T-helper 1 cell treated with Interleukin-12 subunit alpha and Interleukin-12 subunit beta and Interleukin-4 antibody, amounts not matched to agents 30 ng/mL and 1 ng/mL, for 36 hours (primary cell): ENCODE measurements around the gene TFCP2L1. TPM values are rescaled to one million over a fixed set of nuclear protein-coding genes. Genes with fewer than 3 reads are reported as not detected.
"Not testable (repeated sequence)": the region's sequence is repeated elsewhere in the genome, so short reads cannot be mapped to it uniquely, and the experiment has no call there.

Experiments used
- intact Hi-C: fragments of 100-400 bp; cut with micrococcal nuclease; formaldehyde crosslinking; loops from one replicate; pipeline ENCODE4 v1.15.1; 2024
- total RNA-seq: library from RNA; stranded (reverse); gene quantifications from 2 replicates; pipeline ENCODE4 v1.2.3, GENCODE V29; 2022

The TFCP2L1 gene
- total RNA-seq, 1 donor from 2014 or later = not detected

DNA sequence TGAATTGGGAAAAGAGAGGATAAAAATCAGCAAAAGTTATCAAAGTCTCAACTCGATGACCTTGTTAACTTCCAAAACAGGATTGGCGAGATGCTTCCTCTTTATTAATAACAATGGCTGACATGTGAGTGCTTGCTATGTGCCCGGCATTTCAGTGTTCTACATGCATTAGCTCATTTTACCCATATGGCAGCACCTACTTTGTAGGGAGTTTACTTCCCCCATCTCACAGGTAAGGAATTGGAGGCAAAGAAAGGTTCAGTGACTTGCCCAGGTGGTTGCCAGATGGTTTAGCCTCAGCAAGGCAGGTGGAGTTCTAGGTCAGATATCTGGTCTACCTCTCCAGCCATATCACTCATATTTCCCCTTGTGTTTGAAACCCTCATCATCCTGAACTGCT is 12.4 kb downstream of the TFCP2L1 start:
- intact Hi-C loops = no loop called here

DNA sequence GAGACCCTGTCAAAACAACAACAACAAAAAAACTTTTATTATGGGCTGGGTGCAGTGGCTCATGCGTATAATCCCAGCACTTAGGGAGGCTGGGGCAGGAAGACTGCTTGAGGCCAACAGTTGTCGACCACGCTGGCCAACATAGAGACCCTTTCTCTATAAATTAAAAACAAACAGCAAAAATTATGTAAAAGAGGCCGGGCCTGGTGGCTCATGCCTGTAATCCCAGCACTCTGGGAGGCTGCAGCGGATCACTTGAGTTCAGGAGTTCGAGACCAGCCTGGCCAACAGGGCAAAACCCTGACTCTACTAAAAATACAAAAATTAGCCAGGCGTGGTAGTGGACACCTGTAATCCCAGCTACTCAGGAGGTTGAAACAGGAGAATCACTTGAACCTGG is 15.6 kb downstream of the TFCP2L1 start:
- intact Hi-C loops = not testable (repeated sequence)

DNA sequence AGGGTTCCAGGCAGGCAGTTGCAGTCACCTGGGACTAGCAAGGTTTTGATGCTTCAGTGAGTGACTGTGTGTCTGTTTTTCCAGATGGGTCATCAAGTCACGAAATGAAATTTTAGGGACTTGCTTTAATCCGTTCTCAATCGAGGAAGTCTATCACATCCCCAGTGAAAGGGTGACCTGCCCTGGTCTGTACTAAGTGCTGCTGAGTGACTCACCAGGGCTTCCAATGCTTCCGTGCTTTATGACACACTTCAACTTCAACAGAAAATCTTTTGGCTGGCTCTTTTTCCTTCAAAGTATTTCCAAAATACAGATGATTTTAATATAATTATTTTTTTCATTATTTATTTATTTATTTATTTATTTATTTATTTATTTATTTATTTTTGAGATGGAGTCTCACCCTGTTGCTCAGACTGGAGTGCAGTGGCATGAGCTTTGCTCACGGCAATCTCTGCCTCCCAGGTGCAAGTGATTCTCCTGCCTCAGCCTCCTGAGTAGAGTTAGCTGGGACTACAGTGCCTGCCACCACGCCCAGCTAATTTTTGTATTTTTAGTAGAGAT is 18.4 kb downstream of the TFCP2L1 start:
- intact Hi-C loops = no loop called here

DNA sequence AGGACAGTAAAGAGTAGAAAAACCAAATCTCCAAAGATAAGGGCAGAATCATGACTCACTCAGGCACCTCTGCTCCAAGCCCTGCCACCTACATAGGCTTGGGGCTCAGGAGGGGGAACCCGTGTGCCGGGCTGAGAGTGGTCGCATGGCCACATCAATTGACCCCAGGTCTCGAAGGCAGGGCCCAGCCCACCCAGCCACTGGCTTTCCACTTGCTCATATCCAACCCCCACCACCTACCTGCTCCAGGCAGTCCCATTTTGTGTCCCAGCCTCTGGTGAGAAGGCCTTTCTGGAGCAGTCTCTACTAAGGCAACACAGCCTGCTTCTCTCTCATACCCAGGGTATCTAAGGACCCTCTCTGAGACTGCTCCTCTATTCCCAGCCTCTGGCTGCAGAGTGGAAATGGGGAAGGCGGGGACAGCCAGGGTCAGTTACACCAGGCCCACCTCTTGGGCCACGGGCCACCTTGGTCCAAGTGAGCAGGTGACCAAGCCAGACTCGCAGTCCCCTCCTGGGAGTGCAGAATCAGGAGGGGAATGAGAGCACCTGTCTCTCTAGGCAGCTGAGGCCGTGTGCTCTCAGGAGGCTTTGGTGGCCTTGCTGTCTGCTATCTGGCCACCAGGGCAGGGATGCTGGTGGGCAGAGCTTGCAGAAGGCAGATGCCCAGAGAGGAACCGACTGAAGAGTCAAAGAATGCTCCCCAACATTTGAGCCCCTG is 20.8 kb downstream of the TFCP2L1 start:
- intact Hi-C loops = no loop called here

DNA sequence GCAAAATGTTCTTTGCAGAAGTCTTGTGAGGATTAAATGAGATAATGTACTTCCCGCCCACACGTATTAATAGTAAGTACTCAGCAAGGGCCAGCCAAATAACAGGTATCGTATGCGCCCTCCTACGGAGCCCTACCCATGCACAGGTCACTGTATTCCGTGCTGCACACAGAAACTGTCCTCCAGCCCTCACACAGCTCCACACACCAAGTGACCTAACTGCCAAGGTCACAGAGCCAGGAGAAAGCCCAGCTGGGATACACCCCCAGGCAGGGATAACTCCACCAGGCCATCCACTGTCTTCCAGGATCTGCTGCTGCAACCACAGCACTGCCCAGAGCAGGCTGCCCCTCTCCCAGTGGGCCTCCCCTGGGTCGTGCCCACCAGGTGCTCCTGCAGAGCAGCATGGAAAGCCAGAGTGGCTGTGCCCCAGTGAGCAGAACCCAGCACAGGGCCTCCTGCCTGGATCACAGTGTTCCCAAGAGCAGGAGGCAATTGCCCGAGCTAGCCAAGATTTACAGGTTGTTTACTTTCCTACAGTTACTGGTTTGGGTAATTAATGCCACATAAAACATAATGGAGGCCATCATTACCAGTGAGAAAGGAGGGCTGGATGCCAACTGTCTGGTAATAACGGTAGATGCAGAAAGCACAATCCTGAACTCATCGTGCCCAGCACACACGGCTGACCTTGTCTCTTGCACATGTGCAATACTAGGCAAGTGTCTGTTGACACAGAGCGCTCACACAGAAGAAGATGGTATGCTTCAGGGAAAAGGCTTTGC is 24.4 kb downstream of the TFCP2L1 start:
- intact Hi-C loops = no loop called here

DNA sequence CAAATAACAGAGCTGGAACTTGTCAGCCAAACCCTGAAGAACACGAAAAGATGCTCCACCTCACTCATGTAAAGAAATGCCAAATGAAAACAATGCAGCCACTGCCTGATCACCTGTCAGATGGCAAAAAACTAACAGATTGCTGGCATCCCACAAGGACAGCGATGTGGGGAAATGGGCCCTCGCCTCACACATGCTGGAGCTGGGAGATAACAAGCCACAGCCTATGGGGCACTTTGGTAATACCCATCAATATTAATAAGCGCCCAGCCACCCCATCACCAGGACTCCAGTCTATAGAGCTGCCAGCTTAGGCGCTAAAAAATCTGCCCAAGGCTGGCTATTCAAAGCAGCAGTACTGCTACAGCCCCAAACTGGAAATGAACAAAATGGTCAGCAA is 27.0 kb downstream of the TFCP2L1 start:
- intact Hi-C loops = no loop called here

DNA sequence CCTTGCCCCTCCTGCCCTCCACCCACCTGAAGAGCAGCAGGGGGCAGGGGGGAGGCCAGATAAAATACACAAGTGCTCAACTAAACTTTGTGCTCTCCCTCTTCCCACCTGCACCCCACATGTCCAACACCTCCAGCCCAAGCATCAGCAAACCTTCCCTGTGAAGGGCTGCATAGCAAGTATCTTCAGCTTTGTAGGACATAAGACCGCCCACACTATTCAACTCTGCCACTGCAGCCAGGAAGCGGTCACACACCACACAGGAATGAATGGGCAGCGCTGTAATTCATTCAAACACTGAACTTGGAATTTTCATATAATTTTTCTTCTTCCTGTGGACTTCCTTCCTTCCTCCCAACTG is 27.5 kb downstream of the TFCP2L1 start:
- intact Hi-C loops = no loop called here

DNA sequence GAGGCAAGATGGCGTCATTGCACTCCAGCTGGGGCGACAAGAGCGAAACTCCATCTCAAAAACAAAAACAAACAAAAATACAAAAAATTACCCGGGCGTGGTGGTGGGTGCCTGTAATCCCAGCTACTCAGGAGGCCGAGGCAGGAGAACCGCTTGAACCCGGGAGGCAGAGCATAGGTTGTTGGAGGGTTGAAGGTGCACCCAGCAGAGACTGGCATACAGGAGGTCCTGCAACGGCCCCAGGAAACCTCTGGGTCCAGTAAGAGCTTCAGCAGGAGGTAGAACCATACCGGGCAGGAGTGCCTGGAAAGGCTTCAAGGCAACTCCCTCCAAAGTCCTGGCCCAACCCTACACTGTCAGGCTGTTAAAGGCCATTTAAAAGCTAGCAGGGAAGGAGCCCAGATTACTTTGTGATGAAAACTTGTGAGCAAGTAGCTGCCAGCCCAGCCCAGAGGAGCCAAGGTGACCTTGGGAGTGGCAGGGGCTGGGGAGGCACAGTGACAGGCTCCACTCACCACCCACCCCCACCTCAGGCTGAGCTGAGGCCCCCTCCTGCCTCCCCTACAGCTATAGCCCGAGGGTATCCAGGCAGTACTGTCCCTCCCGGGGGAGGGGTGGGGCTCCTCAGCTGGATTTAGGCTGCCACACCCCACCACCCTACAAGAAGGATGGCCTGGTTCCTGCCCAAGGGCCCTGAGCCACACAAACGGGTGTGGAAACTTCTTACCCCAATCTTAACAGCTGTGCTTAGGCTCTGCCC is 28.1 kb downstream of the TFCP2L1 start:
- intact Hi-C loops = no loop called here

DNA sequence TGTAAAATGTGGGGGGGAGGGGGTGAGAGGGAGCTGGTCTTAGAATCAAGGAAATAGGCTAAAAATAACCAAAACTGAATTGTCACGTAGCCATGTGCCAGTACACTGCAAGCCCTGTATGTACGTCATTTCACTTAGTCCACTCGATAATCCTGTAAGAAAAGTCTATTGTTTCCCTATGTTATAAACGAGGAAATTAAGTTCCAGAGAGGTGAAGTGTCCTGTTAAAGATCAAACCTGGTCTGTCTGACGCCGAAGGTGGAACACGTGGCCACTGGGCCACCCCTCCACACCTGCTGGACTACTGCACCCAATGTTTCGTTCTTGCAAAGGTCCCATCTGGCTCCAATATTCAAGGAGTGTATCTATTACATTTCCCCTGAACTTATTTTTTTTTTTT is 29.6 kb downstream of the TFCP2L1 start:
- intact Hi-C loops = no loop called here

DNA sequence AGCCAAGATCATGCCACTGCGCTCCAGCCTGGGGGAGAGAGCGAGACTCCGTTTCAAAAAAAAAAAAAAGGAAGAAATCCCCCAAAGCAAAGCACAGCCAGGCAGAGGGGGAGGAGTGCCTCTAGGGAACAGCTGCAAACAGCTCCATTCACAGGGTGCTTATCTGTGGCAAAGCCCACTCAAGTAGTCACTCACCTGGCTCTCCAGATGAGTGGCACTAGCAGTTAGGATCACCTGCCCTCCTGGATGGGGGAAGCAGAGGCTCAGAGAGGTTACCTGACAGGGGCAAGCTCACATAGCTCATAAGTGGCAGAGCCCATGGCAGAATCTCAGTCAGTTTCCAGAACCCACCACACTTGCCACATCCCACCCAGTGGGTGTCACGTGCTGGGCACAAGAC is 30.3 kb downstream of the TFCP2L1 start:
- intact Hi-C loops = no loop called here

DNA sequence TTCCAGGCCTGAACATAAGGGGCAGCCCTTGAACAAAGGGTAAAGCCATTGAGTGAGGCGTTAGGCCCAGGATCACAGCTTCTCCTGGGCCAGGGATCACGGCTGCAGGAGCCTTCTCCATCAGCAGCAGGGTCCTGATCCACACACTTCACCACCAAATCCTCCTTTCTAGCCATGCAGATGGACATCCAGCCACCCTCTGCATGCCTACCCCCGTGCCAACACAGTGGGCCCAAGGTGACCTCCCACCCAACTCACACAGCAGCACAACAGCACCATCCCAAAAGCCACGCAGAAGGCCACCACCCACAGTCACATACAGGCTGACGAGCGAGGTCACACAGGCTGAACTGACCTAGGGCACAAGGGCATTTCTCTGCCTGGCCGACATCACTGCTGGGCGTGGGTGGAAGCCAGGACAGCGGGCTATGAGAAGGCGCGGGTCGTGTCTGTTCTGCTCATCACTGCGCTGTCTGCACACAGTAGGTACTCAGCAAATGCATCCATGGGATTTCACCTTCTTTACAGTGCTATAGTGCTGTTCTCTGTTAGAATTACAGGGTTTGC is 31.2 kb downstream of the TFCP2L1 start:
- intact Hi-C loops = no loop called here

DNA sequence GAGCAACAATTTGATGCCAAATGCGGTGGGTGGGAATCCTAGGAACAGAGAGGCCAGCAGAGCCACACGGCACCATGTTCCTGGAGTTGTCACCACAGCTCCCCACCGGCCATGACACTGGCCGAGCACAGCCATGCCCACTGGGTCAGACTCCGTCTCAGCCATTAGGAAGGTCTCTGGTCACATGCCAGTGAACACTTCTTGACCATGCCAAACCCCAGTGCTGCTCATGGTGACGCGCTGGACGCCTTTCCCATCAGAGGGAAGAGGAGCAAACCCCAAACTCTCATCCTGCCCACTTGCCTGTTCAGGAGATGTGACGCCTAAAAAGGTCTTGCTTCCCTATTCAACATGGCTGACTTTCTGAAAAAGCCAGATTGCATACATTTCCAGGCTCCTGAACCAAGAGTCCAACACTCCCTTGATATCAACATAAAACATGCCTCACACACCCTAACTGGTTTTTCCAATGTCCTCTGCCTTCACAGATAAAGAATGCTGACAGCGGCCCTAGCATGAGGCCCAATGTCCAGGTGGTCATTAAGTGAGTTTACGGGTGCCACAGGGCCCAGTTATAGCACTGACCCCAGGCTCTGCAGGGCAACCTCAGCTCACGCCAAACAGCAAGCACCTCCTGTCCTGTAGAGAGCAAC is 31.9 kb downstream of the TFCP2L1 start:
- intact Hi-C loops = no loop called here

DNA sequence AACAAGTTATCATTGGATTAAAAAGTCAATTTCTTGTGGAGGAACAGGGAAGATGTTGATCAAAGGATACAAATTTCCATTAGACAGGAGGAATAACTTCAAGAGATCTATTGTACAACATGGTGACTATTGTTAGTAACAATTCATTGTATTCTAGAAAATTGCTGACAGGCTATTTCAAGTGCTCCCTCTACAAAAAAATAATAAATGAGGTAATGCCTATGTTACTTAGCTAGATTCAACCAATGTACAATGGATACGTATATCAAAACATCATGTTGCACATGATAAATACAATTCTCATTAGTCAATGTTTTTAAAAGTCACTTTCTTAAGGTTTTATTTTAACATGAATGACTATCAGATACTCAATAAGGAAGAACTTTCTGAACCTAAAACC is 33.5 kb downstream of the TFCP2L1 start:
- intact Hi-C loops = no loop called here

DNA sequence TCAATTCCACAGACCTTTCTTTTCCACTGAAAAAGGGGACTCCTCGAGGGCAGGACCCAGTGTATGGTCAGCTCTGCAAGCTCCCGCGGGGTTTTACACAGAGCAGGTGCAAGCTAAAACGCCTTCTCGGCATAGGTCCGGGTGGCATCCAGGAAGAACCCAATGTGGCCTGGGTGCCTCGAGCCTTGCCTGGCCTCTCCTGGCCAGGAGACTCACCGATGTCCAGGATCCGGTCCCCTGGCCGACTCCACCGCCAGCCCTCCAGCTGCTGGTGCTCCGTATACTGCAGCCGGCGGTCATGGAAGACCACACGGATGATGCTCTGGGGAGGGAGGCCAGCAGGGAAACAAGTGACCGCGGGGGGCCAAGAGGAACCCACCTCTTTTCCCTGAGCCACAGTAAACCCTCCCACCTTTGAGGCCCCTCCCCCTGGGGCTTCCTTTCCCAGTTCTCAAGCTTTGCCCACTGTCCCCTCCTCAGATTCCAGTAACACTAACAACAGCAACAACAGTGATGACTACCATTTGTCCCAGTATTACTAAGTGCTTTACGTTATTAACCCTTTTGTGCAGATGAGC is 36.1 kb downstream of the TFCP2L1 start:
- intact Hi-C loops = no loop called here

DNA sequence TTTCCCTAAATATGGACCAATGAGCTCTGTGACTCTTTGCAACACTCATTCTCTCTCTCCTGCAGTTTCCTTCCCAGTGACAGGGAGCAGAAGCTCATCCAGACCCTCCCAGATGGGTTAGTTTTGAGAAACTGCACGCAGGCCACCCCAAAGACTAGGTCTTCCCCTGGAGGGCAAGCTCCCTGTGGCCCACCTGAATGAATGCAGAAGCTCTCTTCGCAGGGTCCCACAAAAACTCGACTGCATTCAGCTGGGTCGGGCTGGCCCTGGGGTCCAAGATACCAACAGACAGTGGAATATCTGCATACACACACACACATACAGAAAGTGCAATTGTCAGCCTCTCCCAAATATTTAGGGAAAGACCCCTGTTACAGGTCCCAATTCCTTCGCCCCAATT is 37.0 kb downstream of the TFCP2L1 start:
- intact Hi-C loops = no loop called here

DNA sequence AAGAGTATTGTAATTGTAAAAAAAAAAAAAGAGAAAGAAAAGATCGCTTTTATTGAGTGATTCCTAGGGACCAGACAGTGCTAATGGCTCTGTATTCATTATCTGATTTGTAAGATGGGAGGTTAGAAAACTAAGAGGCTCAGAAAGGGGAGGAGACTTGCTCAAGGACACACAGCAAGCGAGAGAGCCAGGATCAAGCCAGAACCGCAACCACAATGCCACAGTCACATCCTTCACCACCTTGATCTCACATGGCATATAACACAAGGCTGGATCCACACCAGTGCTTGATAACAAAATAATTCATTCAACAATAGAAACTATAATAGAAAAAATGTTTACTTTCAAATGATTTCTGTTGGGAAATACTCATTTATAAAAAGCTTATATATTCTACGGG is 37.5 kb downstream of the TFCP2L1 start:
- intact Hi-C loops = no loop called here

DNA sequence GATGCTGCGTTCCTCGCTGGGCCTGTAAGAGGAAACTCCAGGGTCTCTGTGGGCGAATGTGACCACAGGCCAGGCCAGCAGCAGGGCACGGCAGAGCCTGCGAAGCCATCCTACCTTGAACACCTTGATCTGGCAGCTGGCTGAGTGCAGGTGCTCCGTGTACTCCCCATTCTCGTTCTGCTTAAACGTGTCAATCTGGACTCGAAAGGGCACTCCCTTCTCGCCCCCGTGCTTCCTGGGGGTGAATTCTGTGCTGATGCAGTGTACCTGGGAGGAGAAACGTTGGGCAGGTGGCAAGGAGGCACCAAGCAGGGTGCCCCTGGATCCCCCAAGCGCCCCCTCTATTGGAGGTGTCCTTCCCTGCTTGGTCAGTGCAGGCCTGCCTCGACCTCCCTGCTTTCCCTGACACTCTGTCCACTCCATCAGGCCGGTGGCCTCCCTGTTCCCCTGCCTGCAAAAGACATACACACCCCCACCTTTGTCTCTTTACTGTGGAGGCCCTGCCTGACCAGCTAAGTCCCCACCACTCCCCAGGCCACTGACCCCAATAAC is 38.2 kb downstream of the TFCP2L1 start:
- intact Hi-C loops = no loop called here

DNA sequence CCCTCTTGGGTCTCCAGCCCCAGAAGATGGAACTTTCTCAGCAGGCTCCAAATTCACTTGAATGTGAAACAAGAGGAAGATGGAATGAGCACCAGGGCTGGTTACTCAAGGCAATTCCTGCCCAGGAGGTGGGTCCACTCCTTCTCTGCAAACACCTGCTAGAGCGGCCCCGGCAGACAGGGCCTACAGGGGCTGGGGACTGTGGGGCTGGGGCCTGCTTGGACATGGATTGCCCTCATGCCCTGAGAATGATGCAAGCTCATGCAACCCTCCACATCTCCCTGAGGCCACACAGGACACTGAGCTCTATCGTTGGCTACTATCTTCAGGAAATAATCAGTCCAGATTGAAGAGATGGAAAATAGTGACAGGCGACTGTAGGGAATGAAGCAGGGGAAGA is 39.1 kb downstream of the TFCP2L1 start:
- intact Hi-C loops = no loop called here

DNA sequence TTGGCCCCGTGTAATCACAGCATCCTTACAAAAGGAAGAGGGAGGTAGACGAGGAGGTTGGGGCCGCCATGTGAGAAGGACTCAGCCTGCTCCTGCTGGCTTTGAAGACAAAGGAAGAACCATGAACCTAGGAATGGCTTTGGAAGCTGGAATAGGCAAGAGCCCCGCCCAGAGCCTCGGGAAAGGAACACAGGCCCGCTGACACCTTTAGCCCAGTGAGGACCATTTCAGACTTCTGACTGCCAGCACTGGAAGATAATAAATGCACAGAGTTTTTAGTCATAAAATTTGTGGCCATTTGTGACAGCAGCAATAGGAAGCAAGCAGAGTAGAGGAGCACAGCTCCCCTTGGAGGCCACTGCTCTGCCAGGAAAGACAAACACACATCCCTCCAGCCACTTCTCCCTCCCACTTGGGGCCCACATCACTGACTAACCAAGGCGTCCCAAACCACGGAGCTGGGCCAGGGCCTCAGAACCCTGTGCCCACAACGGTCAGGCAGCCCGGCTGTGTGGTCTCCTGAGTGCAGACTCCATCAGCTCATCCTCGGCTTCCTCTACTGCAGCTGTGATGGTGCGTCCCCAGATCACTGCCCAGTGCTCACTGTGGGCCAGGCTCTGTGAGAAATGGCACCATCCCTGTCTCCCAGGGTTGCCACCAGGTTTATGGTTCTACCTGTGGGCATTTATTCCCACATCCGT is 39.7 kb downstream of the TFCP2L1 start:
- intact Hi-C loops = no loop called here

DNA sequence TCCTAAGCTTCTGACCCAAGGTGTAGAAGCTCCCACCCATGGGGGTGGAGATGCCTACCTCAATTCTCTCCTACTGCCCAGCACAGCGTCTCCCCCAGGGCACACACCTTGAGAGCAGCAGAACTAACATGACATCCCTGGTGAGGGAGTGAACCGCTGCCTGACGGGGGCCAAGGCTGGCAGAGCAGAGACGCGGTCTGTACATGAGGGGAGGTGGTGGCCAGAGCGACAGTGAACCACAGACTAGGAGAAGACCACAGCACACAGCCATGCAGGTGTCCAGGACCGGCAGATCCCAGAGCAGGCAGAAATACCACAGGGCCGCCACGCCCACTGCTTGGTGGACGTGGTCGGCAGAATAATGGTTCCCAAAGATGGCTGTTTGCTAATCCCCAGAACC is 40.4 kb downstream of the TFCP2L1 start:
- intact Hi-C loops = no loop called here
